Neuron (in vitro differentiated cells): ENCODE results near the gene UBASH3B.

ENCODE experiments used
- H2AFZ ChIP-seq: one replicate; pipeline ENCODE4 v1.6.1; 2013; ENCODE audit warnings: low read depth, mild to moderate bottlenecking, inconsistent platforms, low read length, moderate library complexity
- H3K27me3 ChIP-seq: one replicate; pipeline ENCODE4 v1.6.1; 2013; ENCODE audit warnings: low read length; ENCODE audit not compliant: insufficient read depth
- H3K36me3 ChIP-seq: one replicate; pipeline ENCODE4 v1.6.1; 2013; ENCODE audit warnings: low read length; ENCODE audit not compliant: insufficient read depth
- H3K4me1 ChIP-seq: one replicate; pipeline ENCODE4 v1.6.1; 2013; ENCODE audit warnings: low read length; ENCODE audit not compliant: insufficient read depth
- H3K4me3 ChIP-seq: 2 replicates; pipeline ENCODE4 v1.5.1; 2013; ENCODE audit warnings: mild to moderate bottlenecking, low read length, moderate library complexity
- H3K9me3 ChIP-seq: one replicate; pipeline ENCODE4 v1.6.1; 2013; ENCODE audit warnings: low read length

UBASH3B gene

GRCh38 chr11:122808478-122808869 is 153.0 kb downstream of the UBASH3B start:
- no peak overlapping the region for H3K4me3 ChIP-seq
- no peak overlapping the region for H2AFZ ChIP-seq
- H3K4me1 ChIP-seq = peaks cover 20% of the 10 kb centered on the region
- no peaks in the 10 kb centered on the region for H3K9me3 ChIP-seq
- H3K27me3 ChIP-seq = no peaks in the 10 kb centered on the region
- no peaks in the 10 kb centered on the region for H3K36me3 ChIP-seq

- Histone ChIP-seq H3K4me3 (no peak overlapping the region), H3K4me1 (peaks cover 32% of the 10 kb centered on the region), H3K9me3 (no peaks in the 10 kb centered on the region), H2AFZ (no peak overlapping the region), H3K27me3 (no peaks in the 10 kb centered on the region), H3K36me3 (no peaks in the 10 kb centered on the region)
Measured at GRCh38 chr11:122809866-122810265, 154.3 kb downstream of the UBASH3B start.

GRCh38 chr11:122811721-122812120 is 156.2 kb downstream of the UBASH3B start:
- H2AFZ ChIP-seq = no peak overlapping the region
- H3K36me3 ChIP-seq = no peaks in the 10 kb centered on the region
- H3K9me3 ChIP-seq = no peaks in the 10 kb centered on the region
- no peaks in the 10 kb centered on the region for H3K27me3 ChIP-seq
- peaks cover 32% of the 10 kb centered on the region for H3K4me1 ChIP-seq
- no peak overlapping the region for H3K4me3 ChIP-seq

GRCh38 chr11:122812638-122813037 is 157.1 kb downstream of the UBASH3B start:
- Histone ChIP-seq H3K4me1 (peaks cover 32% of the 10 kb centered on the region), H3K27me3 (no peaks in the 10 kb centered on the region), H2AFZ (no peak overlapping the region)

GRCh38 chr11:122813176-122813893 is 157.8 kb downstream of the UBASH3B start:
- H3K4me3 ChIP-seq = no peak overlapping the region
- H3K9me3 ChIP-seq = no peaks in the 10 kb centered on the region
- H2AFZ ChIP-seq = no peak overlapping the region
- no peaks in the 10 kb centered on the region for H3K36me3 ChIP-seq
- peaks cover 32% of the 10 kb centered on the region for H3K4me1 ChIP-seq
- H3K27me3 ChIP-seq = no peaks in the 10 kb centered on the region

More at GRCh38 chr11:122812638-122813037, 157.1 kb downstream of the UBASH3B start:
- Histone ChIP-seq H3K4me3 (no peak overlapping the region), H3K36me3 (no peaks in the 10 kb centered on the region), H3K9me3 (no peaks in the 10 kb centered on the region)

- Histone ChIP-seq H2AFZ (no peak overlapping the region), H3K36me3 (no peaks in the 10 kb centered on the region), H3K27me3 (no peaks in the 10 kb centered on the region), H3K4me1 (peaks cover 32% of the 10 kb centered on the region), H3K4me3 (no peak overlapping the region), H3K9me3 (no peaks in the 10 kb centered on the region)
Measured at GRCh38 chr11:122813894-122814270, 158.4 kb downstream of the UBASH3B start.

- Histone ChIP-seq H3K27me3 (no peaks in the 10 kb centered on the region), H3K9me3 (no peaks in the 10 kb centered on the region), H3K36me3 (no peaks in the 10 kb centered on the region), H3K4me3 (no peak overlapping the region), H3K4me1 (peaks cover 32% of the 10 kb centered on the region), H2AFZ (no peak overlapping the region)
Measured at GRCh38 chr11:122814401-122814800, 158.9 kb downstream of the UBASH3B start.

GRCh38 chr11:122815900-122816299 is 160.4 kb downstream of the UBASH3B start:
- H3K4me3 ChIP-seq = no peak overlapping the region
- no peaks in the 10 kb centered on the region for H3K27me3 ChIP-seq
- H3K4me1 ChIP-seq = peaks cover 29% of the 10 kb centered on the region
- no peaks in the 10 kb centered on the region for H3K36me3 ChIP-seq
- no peak overlapping the region for H2AFZ ChIP-seq
- H3K9me3 ChIP-seq = no peaks in the 10 kb centered on the region

GRCh38 chr11:122816761-122817520 is 161.4 kb downstream of the UBASH3B start:
- H2AFZ ChIP-seq = no peak overlapping the region
- H3K27me3 ChIP-seq = no peaks in the 10 kb centered on the region
- no peak overlapping the region for H3K4me3 ChIP-seq
- H3K9me3 ChIP-seq = peaks cover 3% of the 10 kb centered on the region
- H3K36me3 ChIP-seq = no peaks in the 10 kb centered on the region
- H3K4me1 ChIP-seq = peaks cover 28% of the 10 kb centered on the region

GRCh38 chr11:122820158-122820557 is 164.6 kb downstream of the UBASH3B start:
- Histone ChIP-seq H3K9me3 (peaks cover 3% of the 10 kb centered on the region), H3K36me3 (no peaks in the 10 kb centered on the region), H3K4me1 (no peaks in the 10 kb centered on the region), H3K27me3 (no peaks in the 10 kb centered on the region), H2AFZ (no peak overlapping the region), H3K4me3 (no peak overlapping the region)

GRCh38 chr11:122821169-122821568 is 165.6 kb downstream of the UBASH3B start:
- Histone ChIP-seq H3K9me3 (peaks cover 3% of the 10 kb centered on the region), H3K36me3 (no peaks in the 10 kb centered on the region), H3K4me3 (no peak overlapping the region), H2AFZ (no peak overlapping the region), H3K27me3 (no peaks in the 10 kb centered on the region), H3K4me1 (no peaks in the 10 kb centered on the region)

GRCh38 chr11:122822241-122822640 is 166.7 kb downstream of the UBASH3B start:
- Histone ChIP-seq H3K9me3 (peaks cover 3% of the 10 kb centered on the region), H2AFZ (no peak overlapping the region), H3K27me3 (no peaks in the 10 kb centered on the region), H3K4me1 (no peaks in the 10 kb centered on the region), H3K4me3 (no peak overlapping the region), H3K36me3 (no peaks in the 10 kb centered on the region)

- H3K4me3 ChIP-seq = no peak overlapping the region
- H3K9me3 ChIP-seq = peaks cover 3% of the 10 kb centered on the region
- H2AFZ ChIP-seq = no peak overlapping the region
Measured at GRCh38 chr11:122823564-122823963, 168.0 kb downstream of the UBASH3B start.

More at GRCh38 chr11:122823564-122823963, 168.0 kb downstream of the UBASH3B start:
- H3K27me3 ChIP-seq = no peaks in the 10 kb centered on the region
- H3K4me1 ChIP-seq = no peaks in the 10 kb centered on the region
- no peaks in the 10 kb centered on the region for H3K36me3 ChIP-seq
